Measurements from ENCODE around the gene DRAM2.

Gene DRAM2

GRCh38 chr1:111139956-111140679, at the start of gene DRAM2, which contains the start of gene CEPT1:
Gene DRAM2 (minus strand): TSS chr1:111140093. CDS start chr1:111131554, 8,539 bp downstream.
Gene CEPT1 (plus strand): TSS chr1:111140223. CDS start chr1:111147715, 7,492 bp downstream.
- DNase-seq: peak; percentile 88

- DNase-seq: no peak
Observed at GRCh38 chr1:111184663-111185062, 44.8 kb upstream of the DRAM2 start.

DNA sequence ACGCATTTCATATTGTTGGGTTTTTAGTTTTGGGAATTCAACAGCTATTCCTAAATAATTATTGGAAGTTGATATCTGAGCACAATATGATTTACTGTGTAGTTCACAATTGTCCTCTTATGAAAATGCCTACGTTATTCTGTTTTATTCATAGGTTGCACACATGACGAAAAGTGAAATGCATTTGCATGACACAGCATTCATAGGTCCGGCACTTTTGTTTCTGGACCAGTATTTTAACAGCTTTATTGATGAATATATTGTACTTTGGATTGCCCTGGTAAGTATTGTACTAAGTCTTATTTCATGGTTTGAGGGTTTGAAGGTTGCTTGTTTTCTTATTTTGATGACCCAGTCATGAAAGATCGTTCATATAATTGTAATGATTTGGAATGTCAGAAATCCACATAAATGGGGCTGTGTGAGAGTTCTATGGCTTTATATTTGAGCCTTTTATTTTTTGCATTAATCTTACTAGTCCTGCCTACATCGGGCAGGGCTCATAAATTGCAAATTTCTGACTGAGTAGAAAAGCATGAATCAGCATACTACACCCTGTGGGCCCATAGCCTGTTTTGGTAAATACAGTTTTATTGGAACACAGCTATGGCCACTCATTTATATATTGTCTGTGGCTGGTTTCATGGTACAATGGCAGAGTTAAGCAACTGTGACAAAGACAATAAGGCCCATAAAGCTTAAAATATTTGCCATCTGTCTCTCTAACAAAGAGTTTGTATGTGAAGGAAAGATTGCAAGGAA, 43.6 kb upstream of the DRAM2 start:
- DNase-seq: no peak

DNA sequence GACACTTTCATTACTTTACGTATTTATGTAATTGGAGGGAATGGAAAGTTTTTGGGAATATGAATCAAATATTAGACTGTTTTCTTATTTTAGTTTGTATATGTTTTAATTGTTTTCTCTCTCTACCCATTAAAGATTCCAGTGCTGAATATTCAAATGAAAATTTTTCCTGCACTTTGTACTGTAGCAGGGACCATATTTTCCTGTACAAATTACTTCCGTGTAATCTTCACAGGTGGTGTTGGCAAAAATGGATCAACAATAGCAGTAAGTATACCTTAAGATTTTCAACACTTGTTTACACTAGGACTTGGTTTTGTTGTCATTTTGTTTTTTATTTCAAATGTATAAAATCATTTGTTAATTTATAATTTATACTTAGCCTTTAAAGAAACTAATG, 42.2 kb upstream of the DRAM2 start:
- no peak for DNase-seq

GRCh38 chr1:111179968-111180533, 40.2 kb upstream of the DRAM2 start:
- no peak for DNase-seq

DNA sequence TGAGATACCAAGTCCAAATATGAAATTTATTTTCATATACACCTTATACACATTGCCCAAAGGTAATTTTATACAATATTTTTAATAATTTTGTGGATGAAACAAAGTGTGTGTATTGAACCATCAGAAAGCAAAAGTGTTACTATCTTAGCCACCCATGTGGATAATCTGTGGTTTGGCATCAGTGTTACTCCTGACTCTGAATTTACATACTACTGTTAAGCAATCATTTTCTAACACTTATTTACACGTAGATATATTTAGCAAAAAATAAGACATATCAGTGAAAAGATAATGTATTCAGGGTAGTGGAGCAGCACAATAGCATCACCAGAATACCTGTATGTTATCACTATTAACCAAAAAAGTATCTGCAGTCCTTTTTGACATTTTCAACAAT, 36.8 kb upstream of the DRAM2 start:
- DNase-seq: no peak

DNA sequence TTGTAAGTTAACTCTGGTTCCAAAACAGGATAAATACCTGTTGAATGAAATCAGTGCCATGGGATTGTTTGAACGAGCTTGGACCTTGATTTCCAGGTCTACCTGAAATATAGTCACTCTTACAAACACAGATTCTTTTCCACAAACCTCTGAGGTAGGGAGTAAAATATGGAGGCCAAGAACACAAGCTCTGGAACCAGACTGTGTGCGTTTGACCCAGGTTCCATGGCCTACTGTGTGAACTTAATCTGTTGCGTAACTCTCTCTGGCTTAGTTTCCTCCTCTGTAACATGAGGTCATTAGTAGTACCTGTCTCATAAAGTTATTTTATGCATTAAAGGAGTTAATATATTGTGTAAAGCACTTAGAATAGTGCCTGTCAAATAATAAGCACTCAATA, 35.5 kb upstream of the DRAM2 start:
- DNase-seq: no peak

DNA sequence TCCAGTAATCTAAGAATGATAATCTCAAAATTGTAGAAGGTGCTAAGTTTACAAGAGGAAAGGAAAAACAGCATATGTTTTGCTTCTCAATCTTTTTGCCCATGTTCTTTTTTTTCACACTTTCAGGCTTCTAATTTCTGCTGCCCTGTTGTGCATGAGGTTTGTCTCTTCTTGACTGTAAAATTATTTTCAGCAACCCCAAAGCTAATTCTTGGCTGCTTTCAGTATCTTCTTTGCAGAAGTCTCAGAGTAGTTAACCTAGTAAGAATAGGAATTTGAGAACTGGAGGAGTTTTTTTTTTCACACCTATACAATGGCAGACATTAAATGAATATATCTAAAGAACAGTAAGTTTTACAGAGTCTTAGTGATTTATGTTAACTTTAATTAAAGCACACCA, 34.2 kb upstream of the DRAM2 start:
- DNase-seq: no peak

- no peak for DNase-seq
Observed at GRCh38 chr1:111172463-111172862, 32.6 kb upstream of the DRAM2 start.

- no peak for DNase-seq
Observed at GRCh38 chr1:111164151-111164550, 24.3 kb upstream of the DRAM2 start.

DNA sequence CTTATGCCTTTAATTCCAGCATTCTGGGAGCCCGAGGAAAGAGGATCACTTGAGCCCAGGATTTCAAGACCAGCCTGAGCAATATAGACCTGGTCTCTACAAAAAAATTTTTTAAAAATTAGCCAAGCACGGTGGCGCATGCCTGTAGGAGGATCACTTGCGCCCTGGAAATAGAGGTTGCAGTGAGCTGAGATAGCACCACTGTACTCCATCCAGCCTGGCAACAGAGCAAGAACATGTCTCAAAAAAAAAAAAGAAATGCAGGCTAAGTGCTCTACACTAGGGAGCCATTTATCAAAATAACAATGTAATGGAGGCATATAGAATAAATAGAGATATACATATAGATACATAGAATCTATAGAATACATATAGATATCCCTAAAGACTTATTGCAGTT, 23.5 kb upstream of the DRAM2 start:
- DNase-seq: no peak

GRCh38 chr1:111162488-111162880, 22.6 kb upstream of the DRAM2 start:
- no peak for DNase-seq

GRCh38 chr1:111161843-111162487, 22.1 kb upstream of the DRAM2 start:
- no peak for DNase-seq

- no peak for DNase-seq
Observed at GRCh38 chr1:111157431-111157830, 17.5 kb upstream of the DRAM2 start.

DNA sequence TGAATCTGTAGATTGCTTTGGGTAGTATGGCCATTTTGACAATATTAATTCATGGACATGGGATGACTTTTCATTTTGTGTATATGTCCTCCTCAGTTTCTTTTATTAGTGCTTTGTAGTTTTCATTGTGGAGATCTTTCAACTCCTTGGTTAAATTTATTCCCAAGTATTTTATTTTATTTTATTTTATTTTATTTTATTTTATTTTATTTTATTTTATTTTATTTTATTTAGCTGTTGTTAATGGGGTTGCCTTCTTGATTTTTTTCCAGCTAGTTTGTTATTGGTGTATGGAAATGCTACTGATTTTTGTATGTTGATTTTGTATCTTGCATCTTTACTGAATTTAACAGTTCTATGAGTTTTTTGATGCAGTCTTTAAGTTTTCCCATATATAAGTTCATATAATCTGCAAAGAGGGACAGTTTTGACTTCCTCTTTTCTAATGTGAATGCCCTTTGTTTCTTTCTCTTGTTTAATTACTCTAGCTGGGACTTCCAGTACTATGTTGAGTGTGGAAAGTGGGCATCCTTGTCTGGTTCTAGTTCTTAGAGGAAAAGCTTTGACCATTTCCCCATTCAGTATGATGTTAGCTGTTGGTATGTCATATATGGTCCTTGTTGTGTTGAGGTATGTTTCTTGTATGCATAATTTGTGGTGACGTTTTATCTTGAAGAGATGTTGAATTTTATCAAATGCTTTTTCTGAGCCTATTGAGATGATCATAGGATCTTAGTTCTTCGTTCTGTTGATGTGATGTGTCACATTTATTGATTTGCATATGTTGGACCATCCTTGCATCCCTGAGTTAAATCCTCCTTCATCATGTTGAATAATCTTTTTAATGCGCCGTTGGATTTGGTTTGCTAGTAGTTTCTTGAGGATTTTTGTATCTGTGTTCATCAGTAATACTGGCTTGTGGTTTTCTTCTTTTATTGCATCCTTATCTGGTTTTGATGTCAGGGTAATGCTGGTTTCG, 14.4 kb upstream of the DRAM2 start:
- no peak for DNase-seq

DNA sequence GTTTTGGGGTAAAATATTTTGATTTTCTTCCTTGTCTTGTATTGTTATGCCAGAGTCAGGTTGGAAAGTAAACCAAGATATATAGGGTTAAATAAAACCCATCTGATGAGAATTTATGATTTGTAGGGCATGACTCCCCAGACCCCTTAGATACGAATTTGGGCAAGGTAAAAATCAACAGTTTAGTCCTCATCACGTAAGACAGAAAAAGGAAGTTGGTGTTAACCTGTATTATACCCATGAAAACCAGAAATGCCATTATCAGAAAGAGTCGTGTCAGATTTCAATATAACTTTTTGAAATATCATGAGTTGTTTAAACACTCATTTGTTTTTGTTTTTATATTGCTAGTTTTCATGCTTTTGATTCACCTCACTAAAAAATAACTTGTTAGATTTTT, 11.9 kb upstream of the DRAM2 start:
- DNase-seq: no peak

DNA sequence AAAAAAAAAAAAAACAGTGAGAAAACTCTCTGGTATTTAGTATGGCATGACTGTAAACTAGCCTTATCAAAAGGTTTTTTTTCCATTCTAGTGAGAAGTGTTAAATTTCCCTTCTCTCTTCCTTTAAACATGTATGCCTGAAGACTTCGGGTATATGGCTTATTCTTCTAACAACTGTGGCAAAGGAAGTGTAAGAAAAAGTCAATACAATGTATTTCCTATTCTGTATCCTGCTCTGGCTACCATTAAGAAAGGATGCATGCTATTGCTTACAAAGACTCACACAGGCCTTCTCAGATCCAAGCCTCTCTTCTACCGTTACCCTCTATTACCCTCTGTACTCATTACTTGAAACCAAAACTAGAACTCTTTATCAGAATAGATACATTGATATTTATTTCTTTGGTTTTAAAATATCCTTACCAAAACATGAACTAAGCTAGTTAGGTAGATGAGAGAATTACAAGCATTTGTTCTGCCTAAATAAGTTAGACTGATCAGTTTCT, 8.5 kb upstream of the DRAM2 start:
- no peak for DNase-seq

DNA sequence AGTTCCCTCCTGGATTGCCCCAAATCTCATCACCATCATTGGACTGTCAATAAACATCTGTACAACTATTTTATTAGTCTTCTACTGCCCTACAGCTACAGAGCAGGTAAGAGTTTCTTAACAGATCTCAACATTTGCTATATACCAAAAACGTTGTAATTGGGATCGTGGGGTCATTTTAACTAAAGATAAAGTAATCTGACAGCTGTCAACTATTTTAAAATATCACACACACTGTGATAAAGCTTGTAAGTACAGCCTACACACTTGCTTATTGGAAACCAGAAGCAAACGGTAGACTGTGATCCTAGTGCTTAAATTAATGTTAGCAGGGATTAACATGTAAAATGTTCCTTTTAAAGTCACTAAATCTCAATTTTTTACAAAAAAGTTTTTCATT, 8.1 kb upstream of the DRAM2 start:
- DNase-seq: no peak

- DNase-seq: no peak
Observed at GRCh38 chr1:111145963-111146768, 6.3 kb upstream of the DRAM2 start.

DNA sequence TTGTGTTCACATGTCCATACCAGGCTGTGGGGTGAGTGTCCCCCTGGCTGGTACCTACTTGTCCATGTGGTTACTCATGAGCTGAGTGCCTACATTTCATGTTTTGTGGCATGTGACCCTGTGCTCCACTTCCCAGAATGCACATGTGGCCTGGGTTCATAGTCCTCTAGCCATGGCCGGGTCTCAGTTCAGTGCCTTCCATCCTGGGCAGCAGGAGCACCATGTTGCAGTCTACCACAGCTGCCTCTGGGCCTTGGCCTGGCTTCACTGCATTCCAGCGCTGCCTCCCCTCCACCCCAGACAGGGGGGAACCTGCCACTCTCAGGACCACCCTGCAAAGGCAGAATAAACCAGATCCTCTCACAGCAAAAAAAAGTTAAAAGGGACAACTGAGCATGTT, 5.6 kb upstream of the DRAM2 start:
- no peak for DNase-seq

DNA sequence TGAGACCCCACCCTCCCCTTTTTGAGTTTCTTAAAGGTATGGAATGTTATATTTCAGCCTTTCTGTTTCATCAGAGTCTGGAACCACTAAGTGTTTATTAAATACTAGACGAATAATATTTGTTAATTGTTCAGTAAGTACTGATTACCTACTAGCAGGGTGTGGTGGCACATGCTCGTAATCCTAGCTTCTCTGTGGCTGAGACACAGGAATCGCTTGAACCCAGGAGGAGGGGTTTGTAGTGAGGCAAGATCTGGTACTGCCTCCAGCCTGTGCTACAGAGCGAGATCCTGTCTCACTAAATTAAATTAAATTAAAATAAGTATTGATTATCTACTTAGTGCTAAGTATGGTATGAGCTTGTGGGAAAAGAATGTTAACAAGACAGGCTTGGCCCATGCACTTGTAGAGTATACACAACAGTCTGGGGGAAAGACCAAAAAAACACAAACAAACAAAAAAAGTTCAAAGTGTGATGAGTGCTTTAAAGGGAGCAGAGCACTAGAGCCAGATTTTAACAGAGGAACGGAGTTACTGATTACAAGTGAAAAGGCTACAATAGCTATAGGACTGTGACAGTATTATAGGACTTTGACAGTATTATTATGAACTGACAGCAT, 2.6 kb upstream of the DRAM2 start:
- DNase-seq: no peak

Measured in T1000 (cell line).